HG03432 (cell line): ENCODE measurements around the gene PREB.

Experiments used
- ATAC-seq: cut with Tn5 transposase; IDR thresholded peaks from one replicate; pipeline ENCODE4 v1.9.1; 2021; ENCODE audit warnings: mild to moderate bottlenecking, moderate library complexity; ENCODE audit not compliant: unreplicated experiment

PREB gene

DNA sequence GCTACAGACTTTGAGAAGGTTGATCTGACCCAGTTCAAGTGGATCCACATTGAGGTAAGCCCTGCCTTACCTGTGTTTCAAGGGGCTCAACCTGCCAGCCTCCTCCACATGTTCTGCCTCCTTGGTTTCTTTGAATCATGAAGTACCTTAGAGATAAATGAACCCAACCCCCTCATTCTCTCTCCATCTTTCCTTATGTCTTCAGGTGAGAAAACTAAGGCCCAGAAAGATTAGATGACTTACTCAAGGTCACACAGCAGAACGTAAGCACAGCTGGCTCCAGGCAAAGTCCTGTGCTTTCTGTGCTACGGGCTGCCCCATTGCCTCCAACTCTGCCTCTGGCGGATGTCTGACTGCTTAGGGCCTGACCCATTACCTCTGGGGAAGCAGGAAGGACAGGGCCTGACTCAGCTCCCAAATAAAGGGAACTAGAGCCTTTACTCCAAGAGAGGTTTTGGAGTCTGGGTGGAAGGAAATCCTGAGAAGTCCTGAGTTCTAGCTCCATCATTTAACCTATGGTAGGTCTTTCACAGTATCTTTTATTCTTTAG is 37.6 kb downstream of the PREB start:
- no peak for ATAC-seq

DNA sequence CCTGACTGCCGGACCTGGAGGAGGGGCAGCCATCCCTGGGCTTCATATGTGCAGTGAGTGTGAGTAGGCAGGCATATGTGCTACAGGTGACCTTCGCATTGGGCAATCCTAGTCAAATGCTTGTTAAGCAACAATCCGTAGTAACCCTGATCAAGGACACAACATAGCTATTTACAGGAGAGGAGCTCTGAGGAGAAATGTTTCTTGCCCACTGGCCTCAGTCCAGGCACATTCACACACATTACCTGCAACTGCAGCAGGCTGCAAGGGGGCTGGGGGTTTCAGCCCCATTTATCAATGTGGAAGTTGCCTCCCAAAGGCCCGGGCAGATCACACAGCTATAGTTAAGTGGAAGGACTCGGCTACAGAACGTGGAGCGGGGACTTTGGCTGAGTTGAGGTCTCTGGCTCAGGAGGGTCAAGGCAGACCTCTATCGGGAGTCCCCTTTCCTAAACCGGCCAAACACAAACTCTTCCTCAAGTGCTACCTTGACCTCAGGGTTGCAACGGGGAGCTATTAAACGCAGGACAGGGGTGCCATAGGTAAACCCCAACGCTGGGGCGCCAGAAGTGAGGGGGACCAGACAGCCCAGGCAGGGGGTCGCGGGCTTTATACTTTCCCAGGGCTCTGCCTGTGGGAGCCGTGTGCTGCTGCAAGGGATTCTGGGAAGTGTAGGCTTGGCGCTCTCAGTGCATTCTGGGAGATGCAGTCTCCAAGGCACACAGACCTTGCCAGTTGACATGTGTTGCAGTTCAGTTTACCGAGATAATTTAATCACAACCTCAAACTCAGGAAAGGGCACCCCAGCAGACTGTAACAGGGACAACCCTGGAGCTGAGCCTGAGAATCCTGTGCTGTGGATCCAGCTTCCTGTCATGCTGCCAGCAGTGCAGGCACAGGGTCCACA is 38.4 kb downstream of the PREB start:
- no peak for ATAC-seq

DNA sequence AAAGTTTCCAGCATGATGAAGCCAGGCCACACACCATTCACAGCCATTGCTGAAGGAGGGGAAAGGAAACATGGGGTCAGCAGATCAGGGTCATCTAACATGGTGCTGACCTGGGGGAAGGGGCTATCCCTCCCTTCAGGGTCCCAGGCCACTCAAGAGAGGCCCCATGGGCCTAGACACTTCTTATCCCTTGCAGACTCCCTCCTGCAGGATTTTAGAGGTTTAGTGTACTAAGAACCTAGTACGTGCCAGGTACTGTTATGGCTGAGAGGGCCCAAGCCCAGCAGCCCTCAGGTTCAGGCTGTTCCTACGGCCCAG is 39.0 kb downstream of the PREB start:
- ATAC-seq: no peak

DNA sequence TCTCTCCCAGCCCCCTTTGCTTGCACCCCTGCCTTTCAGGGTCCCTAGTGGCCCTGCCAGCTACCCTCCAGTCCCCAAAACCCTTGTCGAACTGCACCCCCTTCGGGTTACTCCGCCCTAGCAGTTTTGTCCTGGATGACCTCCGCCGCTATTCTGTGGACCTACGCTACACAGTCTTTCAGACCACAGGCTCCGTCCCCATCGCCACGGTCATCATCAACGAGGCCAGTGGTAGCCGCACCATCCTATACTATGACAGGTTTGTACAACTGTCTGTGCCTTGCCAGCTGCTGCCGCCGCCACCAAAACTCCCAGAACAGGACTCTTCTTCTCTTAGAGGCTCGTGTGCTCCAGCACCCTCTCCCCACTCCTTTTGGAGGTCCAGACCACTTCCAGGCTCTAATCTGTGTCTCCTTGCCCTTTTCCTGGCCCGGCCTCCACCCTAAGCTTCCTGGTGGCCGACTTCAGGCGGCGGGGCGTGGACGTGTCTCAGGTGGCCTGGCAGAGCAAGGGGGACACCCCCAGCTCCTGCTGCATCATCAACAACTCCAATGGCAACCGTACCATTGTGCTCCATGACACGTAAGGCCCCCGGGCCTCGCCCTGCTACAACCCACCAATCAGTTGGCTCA is 40.0 kb downstream of the PREB start:
- no peak for ATAC-seq

DNA sequence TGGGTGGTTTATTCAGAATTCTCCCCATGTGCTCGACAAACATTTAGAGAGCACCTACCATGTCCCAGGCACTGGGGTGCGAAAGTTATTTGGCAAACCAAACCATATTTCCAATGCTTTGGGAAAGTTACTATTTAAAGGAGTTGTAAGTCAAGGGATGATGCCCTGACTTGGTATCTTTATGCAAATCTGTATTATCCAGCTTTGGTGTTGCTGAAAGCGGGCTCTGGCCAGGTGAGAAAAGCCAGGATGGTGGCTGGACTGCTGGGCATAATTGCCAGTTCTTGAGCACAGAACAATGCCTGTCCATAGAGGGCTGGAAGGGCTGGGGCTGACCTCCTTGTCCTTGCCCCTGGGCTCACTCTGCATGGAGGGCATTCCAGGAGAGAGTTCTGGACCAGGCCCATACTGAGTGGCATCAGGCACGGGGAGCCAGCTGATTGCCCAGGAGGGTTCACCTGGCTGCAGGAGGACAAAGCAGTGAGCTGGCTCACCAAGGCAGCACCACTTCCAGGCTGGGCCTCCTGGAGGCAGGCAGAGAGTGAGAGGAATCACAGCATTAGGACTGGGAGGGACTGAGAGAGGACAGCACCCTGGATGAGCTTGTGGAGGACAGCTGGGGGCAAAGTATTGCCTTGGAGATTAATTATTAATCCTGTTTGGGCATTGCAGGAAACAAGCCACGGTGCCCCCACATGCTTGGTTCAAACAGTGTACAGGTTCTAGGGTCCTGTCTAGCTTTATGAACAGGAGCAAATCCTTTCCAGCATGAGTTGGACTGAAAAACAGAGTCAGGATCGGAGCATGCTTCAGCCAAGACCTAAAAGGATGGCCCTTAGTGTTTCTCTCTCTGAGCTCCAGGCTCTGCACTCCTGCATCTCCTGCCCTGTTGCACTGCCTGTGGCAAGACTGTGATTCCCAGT is 40.7 kb downstream of the PREB start:
- ATAC-seq: no peak

DNA sequence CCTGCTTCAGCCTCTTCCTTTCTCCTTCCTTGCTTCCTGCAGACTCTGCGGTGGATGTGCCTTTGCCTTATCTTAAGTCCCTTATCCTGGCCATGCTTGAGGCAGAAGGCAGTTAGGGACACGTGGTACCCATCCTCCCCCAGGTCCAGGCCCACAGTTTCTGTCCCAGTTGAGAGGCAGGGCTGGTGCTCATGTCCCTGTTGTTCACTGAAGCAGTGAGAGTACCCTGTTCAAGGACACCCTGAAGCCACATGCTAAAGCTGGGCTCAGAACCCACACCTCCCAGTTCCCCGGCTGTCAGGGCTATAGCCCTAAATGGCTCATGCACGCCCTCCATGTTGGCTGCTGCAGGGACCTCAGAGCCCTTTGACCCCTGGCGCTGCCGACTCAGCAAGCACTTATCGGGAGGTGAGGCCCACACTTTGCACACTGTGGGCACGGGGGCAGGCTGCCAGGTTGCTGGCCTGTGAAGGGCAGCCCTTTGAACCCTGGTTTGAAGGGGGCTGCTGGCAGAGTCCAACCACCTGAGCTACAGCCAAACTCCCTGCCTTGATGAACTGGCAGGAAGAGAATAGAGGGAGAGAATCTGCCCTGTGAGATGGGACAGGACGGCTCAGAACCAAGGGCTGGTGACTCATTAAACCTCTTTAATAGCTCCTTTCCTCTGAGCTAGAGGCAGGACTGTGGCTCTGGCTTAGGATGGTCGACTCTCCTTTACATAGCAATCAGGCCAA is 41.6 kb downstream of the PREB start:
- no peak for ATAC-seq

DNA sequence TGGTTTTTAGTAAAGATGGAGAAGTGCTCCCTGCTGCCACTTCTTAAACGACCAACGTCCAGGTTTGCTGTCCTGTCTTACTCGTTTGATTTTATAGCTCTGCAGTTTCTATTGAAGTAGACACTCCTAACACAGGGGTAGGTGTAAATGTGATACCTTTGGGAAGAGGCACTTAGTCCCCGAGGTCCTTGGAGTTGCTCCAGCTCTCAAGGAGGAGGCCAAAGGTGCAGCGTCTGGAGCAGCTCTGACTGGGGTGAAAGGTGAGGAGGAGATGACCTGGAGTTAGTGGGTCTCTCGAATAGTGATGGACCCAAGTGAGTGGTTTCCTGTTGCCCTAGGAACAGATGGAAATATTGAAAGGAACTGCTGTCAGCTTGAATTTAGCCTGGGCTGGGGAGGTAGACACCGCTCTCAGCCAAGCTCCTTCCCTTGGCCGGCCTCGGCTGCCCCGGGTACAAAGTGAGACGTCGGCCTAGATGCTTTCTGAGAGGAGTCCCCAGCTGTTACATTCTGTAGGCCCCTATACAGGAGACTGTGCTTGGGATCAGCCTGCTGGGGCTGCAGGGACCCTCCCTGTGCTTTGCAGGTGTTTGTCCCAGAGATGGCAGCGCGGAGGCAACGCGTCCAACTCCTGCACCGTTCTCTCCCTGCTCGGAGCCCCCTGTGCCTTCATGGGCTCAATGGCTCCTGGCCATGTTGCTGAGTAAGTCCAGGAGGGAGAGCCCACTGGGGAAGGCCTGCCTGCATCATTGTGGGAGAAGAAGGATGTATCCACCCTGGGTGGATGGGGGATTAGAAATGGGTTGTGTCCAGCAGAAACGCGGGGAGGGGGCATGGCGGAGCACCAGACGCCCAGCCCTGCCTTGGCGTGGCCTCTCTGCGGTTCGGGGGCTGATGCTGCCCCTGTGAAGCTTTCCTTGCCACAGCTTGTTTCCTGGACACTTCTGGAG is 42.4 kb downstream of the PREB start:
- no peak for ATAC-seq

DNA sequence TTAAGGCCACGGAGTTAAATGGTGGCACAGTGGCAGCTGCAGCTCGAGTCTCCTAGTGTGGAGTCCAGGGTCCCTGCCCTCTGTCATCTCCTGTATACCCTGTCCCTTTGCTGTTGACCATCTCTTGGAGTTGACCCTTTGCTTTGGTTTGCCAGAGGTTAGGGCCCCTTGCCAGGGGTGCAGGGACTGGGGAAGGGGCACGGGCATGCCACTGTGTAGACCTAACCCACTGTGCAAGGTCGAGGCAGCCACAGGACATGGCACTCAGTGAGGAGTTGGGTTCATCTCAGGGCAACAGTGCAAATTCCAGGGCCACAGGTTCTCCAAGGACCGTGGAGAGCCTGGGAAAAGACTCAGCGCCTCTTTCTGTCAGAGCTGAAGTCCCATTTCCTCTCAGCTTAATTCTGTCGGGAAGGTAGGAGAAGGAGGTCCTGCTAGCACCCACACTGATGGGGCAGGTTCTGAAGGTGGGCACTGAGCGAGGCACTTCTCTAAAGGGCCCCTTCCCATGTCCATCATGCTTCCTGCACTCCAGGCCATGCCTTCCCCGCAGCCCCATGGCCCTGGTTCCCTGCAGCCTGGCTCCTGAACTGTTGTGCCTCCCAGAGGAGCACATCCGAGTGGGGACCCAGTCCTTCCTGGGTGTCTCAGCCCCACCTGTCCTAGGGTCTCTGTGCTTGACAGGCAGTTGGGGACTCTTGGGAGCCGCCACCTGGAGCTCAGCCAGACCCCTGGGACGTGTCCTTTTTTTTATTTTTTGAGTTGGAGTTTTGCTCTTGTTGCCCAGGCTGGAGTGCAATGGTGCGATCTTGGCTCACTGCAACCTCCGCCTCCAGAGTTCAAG is 45.1 kb downstream of the PREB start:
- no peak for ATAC-seq

DNA sequence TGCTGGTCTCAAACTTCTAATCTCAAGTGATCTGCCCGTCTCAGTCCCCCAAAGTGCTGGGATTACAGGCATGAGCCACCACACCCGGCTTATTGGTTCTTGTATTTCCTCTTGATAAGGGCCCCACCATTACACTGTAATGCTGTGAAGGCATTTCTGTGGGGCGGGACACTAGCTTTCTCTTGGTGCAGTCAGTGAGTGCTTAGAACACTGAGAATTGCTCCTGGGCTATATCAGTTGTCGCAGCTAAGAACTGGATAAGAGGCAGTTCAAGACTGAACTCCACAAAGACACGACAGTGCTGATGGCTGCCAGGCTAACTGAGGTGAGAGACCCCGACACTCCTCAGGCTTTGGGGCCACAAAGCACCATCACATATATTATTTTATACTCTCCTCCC is 45.8 kb downstream of the PREB start:
- ATAC-seq: no peak

DNA sequence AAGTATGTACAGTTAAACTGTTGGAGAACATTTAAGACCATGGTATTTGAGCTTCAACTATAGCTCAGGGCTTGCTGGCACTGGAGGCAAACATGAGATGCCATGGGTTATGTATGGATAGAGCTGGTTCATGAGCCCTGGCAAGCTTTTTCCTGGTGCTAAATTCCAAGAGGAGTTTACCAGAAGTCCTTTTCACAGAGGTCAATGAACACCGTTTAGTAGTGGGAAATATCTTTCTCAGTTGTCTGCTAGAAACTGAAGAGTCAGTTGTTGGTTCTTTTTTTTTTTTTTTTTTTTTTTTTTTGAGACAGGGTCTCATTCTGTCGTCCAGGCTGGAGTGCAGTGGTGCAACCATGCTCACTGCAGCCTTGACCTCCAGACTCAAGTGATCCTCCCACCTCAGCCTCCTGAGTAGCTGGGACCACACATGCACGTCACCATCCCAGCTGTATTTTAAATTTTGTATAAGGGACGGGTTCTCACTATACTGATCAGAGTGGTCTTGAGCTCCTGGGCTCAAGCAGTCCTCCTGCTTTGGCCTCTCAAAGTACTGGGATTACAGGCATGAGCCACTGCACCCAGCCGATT is 46.5 kb downstream of the PREB start:
- ATAC-seq: no peak

DNA sequence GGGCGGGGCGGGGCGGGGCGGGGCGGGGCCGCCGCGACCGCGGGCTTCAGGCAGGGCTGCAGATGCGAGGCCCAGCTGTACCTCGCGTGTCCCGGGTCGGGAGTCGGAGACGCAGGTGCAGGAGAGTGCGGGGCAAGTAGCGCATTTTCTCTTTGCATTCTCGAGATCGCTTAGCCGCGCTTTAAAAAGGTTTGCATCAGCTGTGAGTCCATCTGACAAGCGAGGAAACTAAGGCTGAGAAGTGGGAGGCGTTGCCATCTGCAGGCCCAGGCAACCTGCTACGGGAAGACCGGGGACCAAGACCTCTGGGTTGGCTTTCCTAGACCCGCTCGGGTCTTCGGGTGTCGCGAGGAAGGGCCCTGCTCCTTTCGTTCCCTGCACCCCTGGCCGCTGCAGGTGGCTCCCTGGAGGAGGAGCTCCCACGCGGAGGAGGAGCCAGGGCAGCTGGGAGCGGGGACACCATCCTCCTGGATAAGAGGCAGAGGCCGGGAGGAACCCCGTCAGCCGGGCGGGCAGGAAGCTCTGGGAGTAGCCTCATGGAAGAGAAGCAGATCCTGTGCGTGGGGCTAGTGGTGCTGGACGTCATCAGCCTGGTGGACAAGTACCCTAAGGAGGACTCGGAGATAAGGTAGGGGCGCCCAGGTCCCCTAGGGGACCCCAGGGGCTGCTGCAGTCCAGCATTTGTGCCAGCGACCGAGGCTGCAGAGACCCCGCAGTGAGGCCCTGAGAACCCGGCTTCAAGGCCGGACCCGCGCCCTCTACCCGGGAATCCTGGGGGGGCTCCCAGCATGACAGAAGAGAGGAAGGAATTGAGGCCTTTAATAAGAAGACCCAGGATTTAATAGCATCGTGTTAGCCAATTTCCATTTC is 47.5 kb downstream of the PREB start, which contains the start of gene KHK:
Gene KHK, plus strand, starts transcription at position 49 of the 870 bp plus-strand sequence. Its CDS starts 488 bp downstream, at position 537.
- ATAC-seq: peak; percentile 17

DNA sequence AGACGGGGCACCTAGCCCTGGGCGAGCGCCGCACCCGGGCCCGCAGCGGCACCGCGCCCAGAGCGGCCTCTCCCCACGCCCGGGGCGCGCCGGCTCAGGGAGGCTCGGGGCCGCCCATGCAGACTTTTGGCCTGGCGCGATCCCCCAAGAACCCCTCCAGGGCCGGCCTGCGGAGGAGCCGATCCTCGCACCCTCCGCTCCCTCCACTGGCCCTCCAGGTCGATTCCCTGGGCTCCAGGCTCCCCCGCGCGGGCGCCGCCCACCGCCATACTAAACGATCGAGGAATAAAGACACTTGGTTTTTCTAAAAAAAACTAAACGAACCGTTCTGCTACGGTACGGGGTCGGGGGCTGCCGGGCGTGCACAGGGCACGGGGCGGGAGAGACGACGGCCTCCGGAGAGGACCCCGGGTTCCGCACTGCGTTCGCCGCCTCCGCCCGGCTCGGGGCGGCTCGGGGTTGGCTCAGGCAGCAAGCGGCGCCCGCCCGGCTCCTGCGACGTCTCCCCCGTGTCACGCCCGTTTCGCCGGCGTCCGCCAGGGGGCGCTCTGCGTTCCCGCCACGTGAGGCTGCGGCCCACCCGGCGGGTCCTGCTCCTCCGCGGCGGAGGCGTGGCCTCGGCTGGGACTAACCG is 48.2 kb downstream of the PREB start:
- peak; percentile 83 for ATAC-seq

DNA sequence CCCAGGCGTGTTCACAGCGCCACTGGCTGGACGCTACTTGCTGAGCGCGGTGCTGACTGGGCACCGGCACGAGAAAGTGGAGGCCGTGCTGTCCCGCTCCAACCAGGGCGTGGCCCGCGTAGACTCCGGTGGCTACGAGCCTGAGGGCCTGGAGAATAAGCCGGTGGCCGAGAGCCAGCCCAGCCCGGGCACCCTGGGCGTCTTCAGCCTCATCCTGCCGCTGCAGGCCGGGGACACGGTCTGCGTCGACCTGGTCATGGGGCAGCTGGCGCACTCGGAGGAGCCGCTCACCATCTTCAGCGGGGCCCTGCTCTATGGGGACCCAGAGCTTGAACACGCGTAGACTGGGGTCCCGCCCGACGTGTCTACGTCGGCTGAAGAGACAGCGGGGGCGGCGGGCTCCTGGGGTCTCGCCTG is 48.8 kb downstream of the PREB start:
- ATAC-seq: peak; percentile 10

DNA sequence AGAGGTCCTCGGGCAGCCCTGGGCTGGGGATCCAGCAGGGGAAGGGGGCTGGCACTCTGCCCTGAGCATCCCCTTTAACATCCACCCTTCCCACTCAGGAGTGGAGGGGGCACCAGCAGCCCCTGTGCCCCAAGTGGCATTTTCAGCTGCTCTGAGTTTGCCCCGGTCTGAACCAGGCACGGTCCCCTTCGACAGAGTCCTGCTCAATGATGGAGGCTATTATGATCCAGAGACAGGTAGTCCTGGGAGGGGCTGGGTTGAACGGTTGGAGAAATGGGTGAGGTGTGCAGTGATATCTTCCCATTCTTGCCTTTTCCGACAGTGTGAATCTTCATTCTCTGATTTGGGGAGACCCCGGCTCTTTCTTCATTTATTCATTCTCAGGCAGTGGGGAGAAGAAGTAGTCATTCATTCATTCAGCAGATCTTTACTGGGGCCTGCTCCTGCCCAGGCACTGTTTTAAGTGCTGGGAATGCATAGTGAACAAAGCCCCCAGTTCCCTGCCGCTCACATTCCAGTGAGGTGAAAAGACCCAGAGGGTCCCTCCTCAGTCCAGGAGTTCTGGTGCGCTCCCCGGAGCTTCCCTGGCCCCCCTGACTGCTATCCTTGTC is 49.3 kb downstream of the PREB start:
- no peak for ATAC-seq

DNA sequence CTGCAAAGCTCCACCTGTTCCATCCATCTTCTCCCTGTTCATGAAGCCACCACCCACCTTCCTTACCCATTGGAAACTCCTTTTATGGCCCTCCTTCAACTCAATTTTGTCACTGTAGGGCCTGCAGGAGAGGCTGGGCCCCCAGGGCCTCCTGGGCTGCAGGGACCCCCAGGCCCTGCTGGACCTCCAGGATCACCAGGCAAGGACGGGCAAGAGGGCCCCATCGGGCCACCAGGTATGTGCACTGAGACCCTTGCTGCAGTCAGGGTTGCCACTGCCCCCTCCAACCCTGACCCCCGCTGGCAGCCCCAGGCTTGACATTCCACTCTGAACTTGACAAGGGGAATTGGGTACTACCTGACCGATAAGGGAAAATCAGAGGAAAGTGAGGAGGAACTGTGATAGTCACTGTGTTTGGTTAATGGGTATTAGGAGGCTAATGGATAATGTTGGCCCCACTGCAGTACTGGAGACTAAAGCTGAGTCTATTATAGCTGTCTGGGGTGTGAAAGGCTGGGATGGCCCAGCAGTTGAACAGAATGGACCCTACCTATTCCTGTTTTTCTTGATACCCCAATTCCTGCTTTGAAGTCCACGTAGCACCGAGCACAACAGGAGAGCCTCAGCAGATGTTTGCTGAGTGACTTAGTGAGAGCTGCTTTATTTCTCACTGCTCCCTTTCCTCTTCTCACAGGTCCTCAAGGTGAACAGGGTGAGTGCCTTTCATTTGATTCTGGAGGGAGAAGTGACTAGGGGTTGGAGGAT is 50.0 kb downstream of the PREB start:
- no peak for ATAC-seq
